Thyroid gland (tissue), 4 donors: Measurements from ENCODE around the gene TBC1D4.

Source experiments
- CTCF ChIP-seq, 6 experiments: fragments of 200-600 bp in 3 of 6; fragments of 450-650 bp in 3 of 6; sonication (generic) in 3 of 6; IDR thresholded peaks; one replicate each; pipeline ENCODE4 v1.5.1; 2016 to 2019; ENCODE audit warnings: antibody characterized with exemption in 6 of 6, mild to moderate bottlenecking in 2 of 6, inconsistent platforms in 1 of 6, moderate library complexity in 1 of 6
- POLR2A ChIP-seq, 2 donors: fragments of 450-650 bp; IDR thresholded peaks; one replicate each; pipeline ENCODE4 v1.6.1; 2017; ENCODE audit warnings: antibody characterized with exemption in 2 of 2, mild to moderate bottlenecking in 2 of 2, moderate library complexity in 1 of 2

GRCh38 chr13:75353781-75354193 lies 128.2 kb downstream of the TBC1D4 start:
- TF ChIP-seq CTCF (IDR thresholded peaks at IDR 0.05) (no peak), POLR2A (IDR thresholded peaks at IDR 0.05) (no peak)
